HepG2 (cell line): ENCODE measurements around the gene SPSB1. TPM values are rescaled to one million over a fixed set of nuclear protein-coding genes. Genes with fewer than 3 reads are reported as not detected.

ENCODE experiments used
- AKAP8 ChIP-seq: sonication (generic); formaldehyde crosslinking; IDR thresholded peaks from 2 replicates; pipeline ENCODE4 v1.5.1; 2020; ENCODE audit warnings: mild to moderate bottlenecking, missing genetic modification reagents
- ATM ChIP-seq: fragments of 450-650 bp; IDR thresholded peaks from 2 replicates; pipeline ENCODE4 v1.7.1; 2017; ENCODE audit warnings: mild to moderate bottlenecking, borderline replicate concordance
- HNRNPUL1 ChIP-seq: fragments of 200-400 bp; formaldehyde crosslinking; IDR thresholded peaks from 2 replicates; pipeline ENCODE4 v1.6.1; 2017; ENCODE audit warnings: low read depth, mild to moderate bottlenecking, low read length, moderate library complexity
- NAIF1 ChIP-seq: sonication (generic); formaldehyde crosslinking; IDR thresholded peaks from 2 replicates; pipeline ENCODE4 v1.5.0; 2020; ENCODE audit warnings: mild to moderate bottlenecking, missing genetic modification reagents, borderline replicate concordance
- PLRG1 ChIP-seq: fragments of 450-650 bp; conservative IDR thresholded peaks from 2 replicates; pipeline ENCODE4 v1.6.1; 2016
- RARA ChIP-seq: IDR thresholded peaks from 2 replicates; pipeline ENCODE4 v1.6.1; 2016; ENCODE audit warnings: missing genetic modification reagents, missing compliant biosample characterization
- SMAD3 ChIP-seq: sonication (generic); formaldehyde crosslinking; IDR thresholded peaks from 2 replicates; pipeline ENCODE4 v1.4.0; 2020; ENCODE audit warnings: missing genetic modification reagents
- TP53 ChIP-seq: sonication (generic); formaldehyde crosslinking; conservative IDR thresholded peaks from 2 replicates; pipeline ENCODE4 v1.4.0; 2020; ENCODE audit warnings: missing genetic modification reagents
- ZBTB37 ChIP-seq: sonication (generic); formaldehyde crosslinking; IDR thresholded peaks from 2 replicates; pipeline ENCODE4 v1.4.0; 2020; ENCODE audit warnings: mild to moderate bottlenecking, missing genetic modification reagents
- ZFP62 ChIP-seq: sonication (generic); formaldehyde crosslinking; IDR thresholded peaks from 2 replicates; pipeline ENCODE4 v1.4.0; 2020; ENCODE audit warnings: missing genetic modification reagents
- ZFY ChIP-seq: sonication (generic); formaldehyde crosslinking; IDR thresholded peaks from 2 replicates; pipeline ENCODE4 v1.4.0; 2020; ENCODE audit warnings: missing genetic modification reagents
- ZNF567 ChIP-seq: sonication (generic); formaldehyde crosslinking; IDR thresholded peaks from 2 replicates; pipeline ENCODE4 v1.8.1; 2023; ENCODE audit warnings: mild to moderate bottlenecking, missing genetic modification reagents, borderline replicate concordance
- polyA plus RNA-seq, 8 experiments: library from polyadenylated mRNA; depleted of rRNA in 3 of 8; stranded (reverse) in 7 of 8; unstranded in 1 of 8; fragments of >200 nt; fragmentation: Illumina TruSeq in 4 of 8; extraction: Trizol in 4 of 8; gene quantifications; 2 replicates each; pipeline versions ENCODE4 v1.2.1 to v1.2.3, GENCODE V29; 2011 to 2016; ENCODE audit warnings: low read depth in 4 of 8, missing spikeins in 1 of 8, mixed read lengths in 1 of 8; ENCODE audit not compliant: insufficient read depth in 1 of 8
- total RNA-seq, 5 experiments: library from RNA; depleted of rRNA; stranded (reverse); fragments of >200 nt; fragmentation: Illumina TruSeq; extraction: Trizol; gene quantifications; 2 replicates each; pipeline ENCODE4 v1.2.3, GENCODE V29; 2016; ENCODE audit warnings: low read depth in 1 of 5
- TF ChIP-seq, protein P1 (sequence below): fragments of 450-650 bp; IDR thresholded peaks from 2 replicates; pipeline ENCODE4 v1.6.1; 2017; ENCODE audit warnings: mild to moderate bottlenecking
- TF ChIP-seq, protein P2 (sequence below): sonication (generic); formaldehyde crosslinking; IDR thresholded peaks from 2 replicates; pipeline ENCODE4 v1.4.0; 2020; ENCODE audit warnings: mild to moderate bottlenecking, missing genetic modification reagents
- TF ChIP-seq, protein P3 (sequence below): sonication (generic); formaldehyde crosslinking; IDR thresholded peaks from 2 replicates; pipeline ENCODE4 v1.4.0; 2020; ENCODE audit warnings: low read depth, missing genetic modification reagents
- TF ChIP-seq, protein P4 (sequence below): sonication (generic); formaldehyde crosslinking; conservative IDR thresholded peaks from 2 replicates; pipeline ENCODE4 v1.8.0; 2022; ENCODE audit warnings: low read depth, missing genetic modification reagents
- TF ChIP-seq, protein P5 (sequence below): sonication (generic); formaldehyde crosslinking; IDR thresholded peaks from 2 replicates; pipeline ENCODE4 v1.4.0; 2020; ENCODE audit warnings: missing genetic modification reagents

Gene SPSB1
- total and polyA plus RNA-seq, 2 of the 13 experiments (the other 11 are each of a cell fraction or from before 2014, with no cell fraction given), result 5.0 to 8.0 TPM

DNA sequence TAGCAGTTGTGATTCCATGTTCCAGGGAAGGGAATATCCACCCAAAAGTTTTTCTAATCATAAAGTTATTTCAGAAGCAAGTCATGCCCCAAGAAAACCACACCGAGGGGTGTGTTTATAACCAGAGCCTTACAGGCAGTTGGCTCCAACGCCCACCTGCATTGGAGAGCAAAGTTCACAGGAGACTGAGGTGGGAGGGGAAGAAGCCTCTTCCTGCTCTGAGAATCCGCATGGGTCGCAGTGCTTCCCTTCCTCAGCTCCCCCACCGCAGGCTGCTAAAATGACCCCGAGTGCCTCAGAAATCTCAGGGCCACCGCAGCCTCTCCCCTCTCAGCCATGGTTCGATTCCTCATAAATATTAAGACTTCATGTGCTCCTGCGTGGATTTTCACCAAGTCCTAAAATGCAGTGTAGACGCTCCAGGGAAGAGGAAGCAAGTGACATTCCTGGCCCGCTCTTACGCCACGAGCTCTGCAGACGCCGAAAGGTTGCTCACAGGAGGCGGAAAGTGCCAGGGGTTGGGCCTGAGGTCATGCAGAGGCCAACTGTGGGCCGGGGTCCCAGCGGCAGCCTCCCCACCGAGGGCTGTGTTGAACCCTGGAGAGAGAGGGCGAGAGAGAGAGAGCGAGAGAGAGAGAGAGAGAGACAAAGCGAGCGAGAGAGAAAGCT is 13.4 kb upstream of the SPSB1 start (continued):
- TF ChIP-seq, protein P1, sequence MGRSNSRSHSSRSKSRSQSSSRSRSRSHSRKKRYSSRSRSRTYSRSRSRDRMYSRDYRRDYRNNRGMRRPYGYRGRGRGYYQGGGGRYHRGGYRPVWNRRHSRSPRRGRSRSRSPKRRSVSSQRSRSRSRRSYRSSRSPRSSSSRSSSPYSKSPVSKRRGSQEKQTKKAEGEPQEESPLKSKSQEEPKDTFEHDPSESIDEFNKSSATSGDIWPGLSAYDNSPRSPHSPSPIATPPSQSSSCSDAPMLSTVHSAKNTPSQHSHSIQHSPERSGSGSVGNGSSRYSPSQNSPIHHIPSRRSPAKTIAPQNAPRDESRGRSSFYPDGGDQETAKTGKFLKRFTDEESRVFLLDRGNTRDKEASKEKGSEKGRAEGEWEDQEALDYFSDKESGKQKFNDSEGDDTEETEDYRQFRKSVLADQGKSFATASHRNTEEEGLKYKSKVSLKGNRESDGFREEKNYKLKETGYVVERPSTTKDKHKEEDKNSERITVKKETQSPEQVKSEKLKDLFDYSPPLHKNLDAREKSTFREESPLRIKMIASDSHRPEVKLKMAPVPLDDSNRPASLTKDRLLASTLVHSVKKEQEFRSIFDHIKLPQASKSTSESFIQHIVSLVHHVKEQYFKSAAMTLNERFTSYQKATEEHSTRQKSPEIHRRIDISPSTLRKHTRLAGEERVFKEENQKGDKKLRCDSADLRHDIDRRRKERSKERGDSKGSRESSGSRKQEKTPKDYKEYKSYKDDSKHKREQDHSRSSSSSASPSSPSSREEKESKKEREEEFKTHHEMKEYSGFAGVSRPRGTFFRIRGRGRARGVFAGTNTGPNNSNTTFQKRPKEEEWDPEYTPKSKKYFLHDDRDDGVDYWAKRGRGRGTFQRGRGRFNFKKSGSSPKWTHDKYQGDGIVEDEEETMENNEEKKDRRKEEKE, result no peak
- TF ChIP-seq PLRG1, result no peak
- TF ChIP-seq, protein P2, sequence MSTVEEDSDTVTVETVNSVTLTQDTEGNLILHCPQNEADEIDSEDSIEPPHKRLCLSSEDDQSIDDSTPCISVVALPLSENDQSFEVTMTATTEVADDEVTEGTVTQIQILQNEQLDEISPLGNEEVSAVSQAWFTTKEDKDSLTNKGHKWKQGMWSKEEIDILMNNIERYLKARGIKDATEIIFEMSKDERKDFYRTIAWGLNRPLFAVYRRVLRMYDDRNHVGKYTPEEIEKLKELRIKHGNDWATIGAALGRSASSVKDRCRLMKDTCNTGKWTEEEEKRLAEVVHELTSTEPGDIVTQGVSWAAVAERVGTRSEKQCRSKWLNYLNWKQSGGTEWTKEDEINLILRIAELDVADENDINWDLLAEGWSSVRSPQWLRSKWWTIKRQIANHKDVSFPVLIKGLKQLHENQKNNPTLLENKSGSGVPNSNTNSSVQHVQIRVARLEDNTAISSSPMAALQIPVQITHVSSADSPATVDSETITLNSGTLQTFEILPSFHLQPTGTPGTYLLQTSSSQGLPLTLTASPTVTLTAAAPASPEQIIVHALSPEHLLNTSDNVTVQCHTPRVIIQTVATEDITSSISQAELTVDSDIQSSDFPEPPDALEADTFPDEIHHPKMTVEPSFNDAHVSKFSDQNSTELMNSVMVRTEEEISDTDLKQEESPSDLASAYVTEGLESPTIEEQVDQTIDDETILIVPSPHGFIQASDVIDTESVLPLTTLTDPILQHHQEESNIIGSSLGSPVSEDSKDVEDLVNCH (CRISPR knock-in tag), result no peak
- TF ChIP-seq, protein P3, sequence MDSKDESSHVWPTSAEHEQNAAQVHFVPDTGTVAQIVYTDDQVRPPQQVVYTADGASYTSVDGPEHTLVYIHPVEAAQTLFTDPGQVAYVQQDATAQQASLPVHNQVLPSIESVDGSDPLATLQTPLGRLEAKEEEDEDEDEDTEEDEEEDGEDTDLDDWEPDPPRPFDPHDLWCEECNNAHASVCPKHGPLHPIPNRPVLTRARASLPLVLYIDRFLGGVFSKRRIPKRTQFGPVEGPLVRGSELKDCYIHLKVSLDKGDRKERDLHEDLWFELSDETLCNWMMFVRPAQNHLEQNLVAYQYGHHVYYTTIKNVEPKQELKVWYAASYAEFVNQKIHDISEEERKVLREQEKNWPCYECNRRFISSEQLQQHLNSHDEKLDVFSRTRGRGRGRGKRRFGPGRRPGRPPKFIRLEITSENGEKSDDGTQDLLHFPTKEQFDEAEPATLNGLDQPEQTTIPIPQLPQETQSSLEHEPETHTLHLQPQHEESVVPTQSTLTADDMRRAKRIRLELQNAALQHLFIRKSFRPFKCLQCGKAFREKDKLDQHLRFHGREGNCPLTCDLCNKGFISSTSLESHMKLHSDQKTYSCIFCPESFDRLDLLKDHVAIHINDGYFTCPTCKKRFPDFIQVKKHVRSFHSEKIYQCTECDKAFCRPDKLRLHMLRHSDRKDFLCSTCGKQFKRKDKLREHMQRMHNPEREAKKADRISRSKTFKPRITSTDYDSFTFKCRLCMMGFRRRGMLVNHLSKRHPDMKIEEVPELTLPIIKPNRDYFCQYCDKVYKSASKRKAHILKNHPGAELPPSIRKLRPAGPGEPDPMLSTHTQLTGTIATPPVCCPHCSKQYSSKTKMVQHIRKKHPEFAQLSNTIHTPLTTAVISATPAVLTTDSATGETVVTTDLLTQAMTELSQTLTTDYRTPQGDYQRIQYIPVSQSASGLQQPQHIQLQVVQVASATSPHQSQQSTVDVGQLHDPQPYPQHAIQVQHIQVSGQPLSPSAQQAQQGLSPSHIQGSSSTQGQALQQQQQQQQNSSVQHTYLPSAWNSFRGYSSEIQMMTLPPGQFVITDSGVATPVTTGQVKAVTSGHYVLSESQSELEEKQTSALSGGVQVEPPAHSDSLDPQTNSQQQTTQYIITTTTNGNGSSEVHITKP (CRISPR knock-in tag), result no peak
- TF ChIP-seq ATM, result no peak
- TF ChIP-seq NAIF1 (CRISPR knock-in tag), result no peak
- peak; percentile 27; the same call in 1 of the 2 replicates for TF ChIP-seq RARA (CRISPR knock-in tag)
- TF ChIP-seq ZFY (CRISPR knock-in tag), result peak; percentile 39
- TF ChIP-seq AKAP8, result no peak
- no peak for TF ChIP-seq ZFP62 (CRISPR knock-in tag)
- TF ChIP-seq HNRNPUL1, result no peak
- TF ChIP-seq, protein P4, sequence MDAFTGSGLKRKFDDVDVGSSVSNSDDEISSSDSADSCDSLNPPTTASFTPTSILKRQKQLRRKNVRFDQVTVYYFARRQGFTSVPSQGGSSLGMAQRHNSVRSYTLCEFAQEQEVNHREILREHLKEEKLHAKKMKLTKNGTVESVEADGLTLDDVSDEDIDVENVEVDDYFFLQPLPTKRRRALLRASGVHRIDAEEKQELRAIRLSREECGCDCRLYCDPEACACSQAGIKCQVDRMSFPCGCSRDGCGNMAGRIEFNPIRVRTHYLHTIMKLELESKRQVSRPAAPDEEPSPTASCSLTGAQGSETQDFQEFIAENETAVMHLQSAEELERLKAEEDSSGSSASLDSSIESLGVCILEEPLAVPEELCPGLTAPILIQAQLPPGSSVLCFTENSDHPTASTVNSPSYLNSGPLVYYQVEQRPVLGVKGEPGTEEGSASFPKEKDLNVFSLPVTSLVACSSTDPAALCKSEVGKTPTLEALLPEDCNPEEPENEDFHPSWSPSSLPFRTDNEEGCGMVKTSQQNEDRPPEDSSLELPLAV (CRISPR knock-in tag), result no peak
- TF ChIP-seq SMAD3 (CRISPR knock-in tag), result no peak
- no peak for TF ChIP-seq ZBTB37 (CRISPR knock-in tag)
- no peak for TF ChIP-seq ZNF567
- TF ChIP-seq TP53 (CRISPR knock-in tag), result no peak
- TF ChIP-seq, protein P5, sequence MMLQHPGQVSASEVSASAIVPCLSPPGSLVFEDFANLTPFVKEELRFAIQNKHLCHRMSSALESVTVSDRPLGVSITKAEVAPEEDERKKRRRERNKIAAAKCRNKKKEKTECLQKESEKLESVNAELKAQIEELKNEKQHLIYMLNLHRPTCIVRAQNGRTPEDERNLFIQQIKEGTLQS (CRISPR knock-in tag), result no peak
